Measurements from ENCODE around the gene UACA.

DNA sequence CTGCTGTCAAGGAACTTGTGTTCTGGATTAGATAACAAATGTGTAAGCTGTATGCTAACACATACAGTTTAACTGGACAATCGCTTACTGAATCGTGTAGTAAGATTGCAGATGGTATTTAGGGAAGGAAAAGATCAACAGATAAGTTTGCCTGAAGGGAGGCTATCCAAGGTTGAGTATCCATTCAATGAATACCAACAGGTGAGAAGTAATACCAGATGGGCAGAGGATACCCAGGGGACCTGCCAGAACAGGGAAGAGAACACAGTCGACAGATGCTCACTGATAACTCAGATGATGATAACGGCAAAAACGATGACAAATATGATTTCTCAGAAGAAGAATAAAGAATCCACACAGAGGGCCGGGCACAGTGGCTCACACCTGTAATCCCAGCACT is 3.2 kb upstream of the UACA start:
- TF ChIP-seq HDGF (IDR thresholded peaks at IDR 0.05; ENCODE audit: borderline replicate concordance): no peak
- no peak for TF ChIP-seq FOXA1 (IDR thresholded peaks at IDR 0.05)
- TF ChIP-seq SP1 (IDR thresholded peaks at IDR 0.05): no peak
- TF ChIP-seq FOXM1 (IDR thresholded peaks at IDR 0.05; ENCODE audit: borderline replicate concordance): no peak
- TF ChIP-seq TARDBP (IDR thresholded peaks at IDR 0.05): no peak
- no peak for TF ChIP-seq ELF4 (IDR thresholded peaks at IDR 0.05)
- TF ChIP-seq ARNT (IDR thresholded peaks at IDR 0.05): no peak
- no peak for TF ChIP-seq NFRKB (IDR thresholded peaks at IDR 0.05)
- TF ChIP-seq SUZ12 (IDR thresholded peaks at IDR 0.05): no peak
- TF ChIP-seq, protein P1, sequence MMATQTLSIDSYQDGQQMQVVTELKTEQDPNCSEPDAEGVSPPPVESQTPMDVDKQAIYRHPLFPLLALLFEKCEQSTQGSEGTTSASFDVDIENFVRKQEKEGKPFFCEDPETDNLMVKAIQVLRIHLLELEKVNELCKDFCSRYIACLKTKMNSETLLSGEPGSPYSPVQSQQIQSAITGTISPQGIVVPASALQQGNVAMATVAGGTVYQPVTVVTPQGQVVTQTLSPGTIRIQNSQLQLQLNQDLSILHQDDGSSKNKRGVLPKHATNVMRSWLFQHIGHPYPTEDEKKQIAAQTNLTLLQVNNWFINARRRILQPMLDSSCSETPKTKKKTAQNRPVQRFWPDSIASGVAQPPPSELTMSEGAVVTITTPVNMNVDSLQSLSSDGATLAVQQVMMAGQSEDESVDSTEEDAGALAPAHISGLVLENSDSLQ (IDR thresholded peaks at IDR 0.05): no peak
- TF ChIP-seq ZNF384 (IDR thresholded peaks at IDR 0.05): no peak
- TF ChIP-seq LEF1 (IDR thresholded peaks at IDR 0.05; ENCODE audit: borderline replicate concordance): no peak
- no peak for TF ChIP-seq BHLHE40 (IDR thresholded peaks at IDR 0.05; ENCODE audit: borderline replicate concordance)

Measured in HEK293T (cell line).